Left lung (tissue), 10 donors: ENCODE results near the gene TACC2. TPM values are rescaled to one million over a fixed set of nuclear protein-coding genes. Genes with fewer than 3 reads are reported as not detected.
"Not testable (repeated sequence)": the region's sequence is repeated elsewhere in the genome, so short reads cannot be mapped to it uniquely, and the experiment has no call there.

ENCODE experiments used
- ATAC-seq: fragments of 200-7000 bp; cut with Tn5 transposase; one replicate; pipeline ENCODE4 v1.9.1; 2020; ENCODE audit warnings: moderate library complexity
- DNase-seq, 4 donors: peaks; one replicate each; pipeline ENCODE4 v3.0.0-alpha.2; 2013 to 2020
- H3K27ac ChIP-seq, 2 donors: fragments of 200-600 bp; sonication (generic) in 1 of 2; one replicate each; pipeline versions ENCODE4 v1.5.0 to v1.8.0; 2020 to 2021
- H3K27me3 ChIP-seq, 2 donors: fragments of 200-600 bp; sonication (generic) in 1 of 2; one replicate each; pipeline versions ENCODE4 v1.5.0 to v1.8.0; 2020 to 2021
- H3K36me3 ChIP-seq, 2 donors: fragments of 200-600 bp; sonication (generic) in 1 of 2; one replicate each; pipeline versions ENCODE4 v1.5.0 to v1.8.0; 2020 to 2021
- H3K4me1 ChIP-seq, 2 donors: fragments of 200-600 bp; one replicate each; pipeline ENCODE4 v1.8.0; 2021
- H3K4me3 ChIP-seq, 2 donors: fragments of 200-600 bp; sonication (generic) in 1 of 2; one replicate each; pipeline versions ENCODE4 v1.5.0 to v1.8.0; 2020 to 2021; ENCODE audit warnings: mild to moderate bottlenecking in 1 of 2
- H3K9me3 ChIP-seq, 2 donors: fragments of 200-600 bp; sonication (generic) in 1 of 2; one replicate each; pipeline versions ENCODE4 v1.5.0 to v1.8.0; 2020 to 2021
- intact Hi-C, 2 donors: fragments of 100-400 bp; cut with DNase I; formaldehyde crosslinking; loops; one replicate each; pipeline versions ENCODE4 v1.11.2 to v1.14.2; 2022
- polyA plus RNA-seq, 6 donors: library from polyadenylated mRNA; unstranded; fragments of 120-200 nt; gene quantifications; one replicate each; pipeline ENCODE4 v1.2.1, GENCODE V29; 2013; ENCODE audit not compliant: insufficient read length in 6 of 6
- total RNA-seq, 2 donors: library from RNA; stranded (reverse); fragmentation: NEBNext Ultra II Directional; extraction: Animal tissue kit (Norgen Biotek cat#: 25700); gene quantifications; one replicate each; pipeline ENCODE4 v1.2.1, GENCODE V29; 2021
- TF ChIP-seq, protein P1 (sequence below), 2 donors: fragments of 200-600 bp; sonication (generic) in 1 of 2; IDR thresholded peaks; one replicate each; pipeline versions ENCODE4 v1.5.0 to v1.8.0; 2021; ENCODE audit warnings: antibody characterized with exemption in 2 of 2
- donor health status: DM: no; HTN: yes; CAD: no.
- donor health status: DM: no; HTN: no; CAD: no.

The TACC2 gene
- total and polyA plus RNA-seq, 8 donors, result 21.0 to 193 (median 23.9) TPM

DNA sequence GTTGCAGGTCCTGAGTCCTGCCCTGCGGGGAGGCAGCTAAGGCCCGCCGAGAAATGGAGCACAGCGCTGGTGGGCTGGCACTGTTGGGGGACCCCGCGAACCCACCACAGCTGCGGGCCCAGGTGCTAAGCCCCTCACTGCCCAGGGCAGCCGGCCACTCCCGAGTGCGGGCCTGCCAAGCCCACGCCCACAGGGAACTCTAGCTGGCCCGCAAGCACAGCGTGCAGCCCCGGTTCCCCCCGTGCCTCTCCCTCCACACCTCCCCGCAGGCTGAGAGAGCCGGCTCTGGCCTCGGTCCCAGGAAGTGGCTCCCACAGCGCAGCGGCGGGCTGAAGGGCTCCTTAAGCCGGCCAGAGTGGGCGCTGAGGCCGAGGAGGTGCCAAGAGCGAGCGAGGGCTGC, 10.5 kb upstream of the TACC2 start:
- H3K9me3 ChIP-seq, result no peaks in the 10 kb centered on the region
- DNase-seq (peak in 2 of 4 donors; percentile 48 to 82), ATAC-seq (peak; percentile 30)
- H3K36me3 ChIP-seq, result no peaks in the 10 kb centered on the region
- peaks cover 8 to 17% of the 10 kb centered on the region in 2 donors for H3K4me1 ChIP-seq
- no peaks in the 10 kb centered on the region for H3K27me3 ChIP-seq
- no peak overlapping the region for H3K4me3 ChIP-seq
- H3K27ac ChIP-seq, result no peak overlapping the region
- intact Hi-C loops, result no loop called here
- TF ChIP-seq, protein P1, sequence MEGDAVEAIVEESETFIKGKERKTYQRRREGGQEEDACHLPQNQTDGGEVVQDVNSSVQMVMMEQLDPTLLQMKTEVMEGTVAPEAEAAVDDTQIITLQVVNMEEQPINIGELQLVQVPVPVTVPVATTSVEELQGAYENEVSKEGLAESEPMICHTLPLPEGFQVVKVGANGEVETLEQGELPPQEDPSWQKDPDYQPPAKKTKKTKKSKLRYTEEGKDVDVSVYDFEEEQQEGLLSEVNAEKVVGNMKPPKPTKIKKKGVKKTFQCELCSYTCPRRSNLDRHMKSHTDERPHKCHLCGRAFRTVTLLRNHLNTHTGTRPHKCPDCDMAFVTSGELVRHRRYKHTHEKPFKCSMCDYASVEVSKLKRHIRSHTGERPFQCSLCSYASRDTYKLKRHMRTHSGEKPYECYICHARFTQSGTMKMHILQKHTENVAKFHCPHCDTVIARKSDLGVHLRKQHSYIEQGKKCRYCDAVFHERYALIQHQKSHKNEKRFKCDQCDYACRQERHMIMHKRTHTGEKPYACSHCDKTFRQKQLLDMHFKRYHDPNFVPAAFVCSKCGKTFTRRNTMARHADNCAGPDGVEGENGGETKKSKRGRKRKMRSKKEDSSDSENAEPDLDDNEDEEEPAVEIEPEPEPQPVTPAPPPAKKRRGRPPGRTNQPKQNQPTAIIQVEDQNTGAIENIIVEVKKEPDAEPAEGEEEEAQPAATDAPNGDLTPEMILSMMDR (IDR thresholded peaks at IDR 0.05), result no peak

DNA sequence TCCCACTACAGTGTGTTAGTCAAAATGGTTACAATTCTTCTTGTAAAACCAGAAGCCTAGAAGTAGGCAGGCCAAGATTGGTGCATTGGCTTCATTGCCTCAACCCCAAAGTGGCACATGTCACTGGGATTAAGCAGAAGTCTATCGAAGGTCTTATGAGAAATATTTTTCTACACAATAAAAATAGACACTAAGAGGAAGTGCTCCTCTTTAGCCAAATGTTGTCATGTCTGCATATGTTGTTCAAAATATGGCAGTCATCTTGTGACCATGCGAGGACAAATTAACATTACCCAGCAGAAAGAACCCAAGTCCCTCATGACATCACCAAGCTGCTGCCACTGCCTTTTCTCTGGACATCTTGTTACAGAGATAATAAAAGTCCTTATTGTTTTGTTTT, 7.6 kb upstream of the TACC2 start:
- no peak overlapping the region for H3K27ac ChIP-seq
- H3K4me3 ChIP-seq, result no peak overlapping the region
- peaks cover 0 to 15% of the 10 kb centered on the region in 2 donors for H3K9me3 ChIP-seq
- TF ChIP-seq, protein P1 (IDR thresholded peaks at IDR 0.05), result no peak
- no peaks in the 10 kb centered on the region for H3K4me1 ChIP-seq
- no peaks in the 10 kb centered on the region for H3K27me3 ChIP-seq
- no peak for ATAC-seq
- no peaks in the 10 kb centered on the region for H3K36me3 ChIP-seq
- intact Hi-C loops, result no loop called here
- DNase-seq, result no peak

DNA sequence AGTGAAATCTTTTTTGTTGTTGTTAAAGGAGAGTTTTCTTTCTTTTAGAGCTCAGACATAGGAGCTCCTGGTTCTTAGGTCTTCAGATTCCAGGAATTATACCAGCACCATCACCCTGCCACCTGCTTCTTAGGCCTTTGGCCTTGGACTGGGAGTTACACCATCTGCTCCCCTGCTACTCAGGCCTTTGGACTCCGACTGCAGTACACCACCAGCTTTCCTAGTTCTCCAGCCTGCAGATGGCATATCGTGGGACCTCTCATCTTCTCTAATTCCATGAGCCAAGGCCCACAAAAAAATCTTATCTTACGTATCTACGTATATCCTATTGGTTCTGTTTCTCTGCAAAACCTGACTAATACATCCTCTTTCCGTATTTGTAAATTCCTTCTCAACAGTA, 5.1 kb upstream of the TACC2 start:
- Histone ChIP-seq H3K9me3 (peaks cover 0 to 15% of the 10 kb centered on the region in 2 donors), H3K4me3 (no peak overlapping the region), H3K4me1 (no peaks in the 10 kb centered on the region), H3K27ac (no peak overlapping the region), H3K27me3 (no peaks in the 10 kb centered on the region), H3K36me3 (no peaks in the 10 kb centered on the region)
- intact Hi-C loops, result no loop called here
- TF ChIP-seq, protein P1 (IDR thresholded peaks at IDR 0.05), result no peak
- ATAC-seq, result no peak
- DNase-seq, result no peak

DNA sequence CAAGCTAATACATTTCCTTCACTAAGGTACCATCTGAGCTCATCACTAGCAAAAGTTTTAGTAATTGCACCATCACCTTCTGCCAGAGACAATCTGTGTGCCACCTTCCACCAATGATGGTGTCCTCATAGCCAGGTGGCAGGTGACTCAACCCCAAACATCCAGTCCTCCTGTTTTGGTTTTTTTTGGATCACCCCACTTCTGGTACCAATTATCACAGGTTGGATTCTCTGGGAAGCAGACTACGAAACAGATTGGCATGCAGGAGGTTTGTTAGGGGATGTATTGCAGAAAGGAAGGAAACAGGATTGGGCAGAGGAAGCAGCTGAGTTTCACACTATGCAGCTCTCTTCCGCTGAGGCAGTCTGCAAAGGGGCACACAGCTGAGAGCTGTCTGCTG, 4.5 kb upstream of the TACC2 start:
- H3K27me3 ChIP-seq, result no peaks in the 10 kb centered on the region
- intact Hi-C loops, result no loop called here
- TF ChIP-seq, protein P1 (IDR thresholded peaks at IDR 0.05), result no peak
- no peak for ATAC-seq
- H3K27ac ChIP-seq, result no peak overlapping the region
- H3K9me3 ChIP-seq, result peaks cover 0 to 15% of the 10 kb centered on the region in 2 donors
- no peak for DNase-seq
- no peaks in the 10 kb centered on the region for H3K4me1 ChIP-seq
- H3K4me3 ChIP-seq, result no peak overlapping the region
- H3K36me3 ChIP-seq, result no peaks in the 10 kb centered on the region

DNA sequence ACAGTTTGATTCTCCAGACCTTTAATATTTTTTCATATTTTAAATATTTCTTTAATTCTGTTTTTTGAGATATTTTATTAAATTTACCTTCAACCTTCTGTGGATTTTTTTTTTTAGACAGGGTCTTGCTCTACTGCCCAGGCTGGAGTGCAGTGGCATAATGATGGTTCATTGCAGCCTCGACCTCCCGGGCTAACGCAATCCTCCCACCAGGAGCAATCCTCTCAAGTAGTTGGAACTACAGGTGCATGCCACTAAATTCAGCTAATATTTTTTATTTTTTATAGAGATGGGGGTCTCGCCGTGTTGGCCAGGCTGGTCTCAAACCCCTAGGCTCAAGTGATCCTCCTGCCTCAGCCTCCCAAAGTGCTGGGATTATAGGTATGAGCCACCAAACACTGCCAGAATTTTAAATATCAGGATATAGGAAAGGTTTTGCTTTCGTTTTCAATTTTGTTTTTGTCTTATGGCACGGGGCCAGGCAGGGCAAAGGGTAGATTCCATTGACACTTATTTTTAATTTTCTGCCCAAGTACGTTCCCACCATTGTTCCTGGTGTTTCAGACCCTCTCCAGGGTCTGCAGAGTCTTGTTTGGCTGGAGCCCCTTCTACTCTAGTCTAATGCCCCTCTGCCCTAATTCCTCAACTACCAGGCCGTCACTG, 1.2 kb downstream of the TACC2 start:
- TF ChIP-seq, protein P1 (IDR thresholded peaks at IDR 0.05), result no peak
- no peaks in the 10 kb centered on the region for H3K27me3 ChIP-seq
- H3K27ac ChIP-seq, result no peak overlapping the region
- DNase-seq, result no peak
- intact Hi-C loops, result no loop called here
- H3K4me3 ChIP-seq, result no peak overlapping the region
- no peaks in the 10 kb centered on the region for H3K36me3 ChIP-seq
- no peak for ATAC-seq
- peaks cover 0 to 1% of the 10 kb centered on the region in 2 donors for H3K9me3 ChIP-seq
- no peaks in the 10 kb centered on the region for H3K4me1 ChIP-seq

DNA sequence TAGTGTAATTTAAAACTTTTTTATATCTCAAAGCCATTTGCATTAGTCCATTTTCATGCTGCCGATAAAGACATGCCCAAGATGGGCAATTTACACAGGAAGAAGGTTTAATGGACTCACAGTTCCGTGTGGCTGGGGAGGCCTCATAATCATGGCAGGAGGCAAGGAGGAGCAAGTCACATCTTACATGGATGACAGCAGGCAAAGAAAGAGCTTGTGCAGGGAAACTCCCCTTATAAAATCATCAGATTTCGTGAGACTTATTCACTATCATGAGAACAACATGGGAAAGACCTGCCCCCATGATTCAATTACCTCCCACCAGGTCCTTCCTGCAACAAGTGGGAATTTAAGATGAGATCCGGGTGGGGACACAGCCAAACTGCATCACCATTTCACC, 2.8 kb downstream of the TACC2 start:
- H3K27me3 ChIP-seq, H3K9me3 ChIP-seq, H3K27ac ChIP-seq, H3K4me1 ChIP-seq, ATAC-seq, H3K4me3 ChIP-seq, DNase-seq, intact Hi-C loops, H3K36me3 ChIP-seq: not testable (repeated sequence)
